Measurements from ENCODE around the gene RIPOR3.

GRCh38 chr20:50601511-50602431 lies 89.6 kb downstream of the RIPOR3 start:
- no peak for TF ChIP-seq CTCF (IDR thresholded peaks at IDR 0.05 in 2 of 3, conservative IDR thresholded peaks at IDR 0.05 in 1 of 3; ENCODE audit: insufficient read depth in 2 of 3, low read depth in 1 of 3, low read length in 3 of 3)
- TF ChIP-seq RBBP5 (IDR thresholded peaks at IDR 0.05; ENCODE audit: borderline replicate concordance, insufficient read depth, low read length, poor library complexity, severe bottlenecking): no peak
- no peak for TF ChIP-seq USF2 (CRISPR knock-in tag; IDR thresholded peaks at IDR 0.05)
- no peak for TF ChIP-seq SNAPC5 (CRISPR knock-in tag; IDR thresholded peaks at IDR 0.05)
- TF ChIP-seq ZKSCAN1 (IDR thresholded peaks at IDR 0.05; ENCODE audit: low read depth, low read length): no peak
- no peak for TF ChIP-seq OTX1 (CRISPR knock-in tag; IDR thresholded peaks at IDR 0.05)
- no peak for TF ChIP-seq NRF1 (conservative IDR thresholded peaks at IDR 0.05 in 1 of 2, IDR thresholded peaks at IDR 0.05 in 1 of 2)
- no peak for TF ChIP-seq SP1 (CRISPR knock-in tag; IDR thresholded peaks at IDR 0.05)
- no peak for TF ChIP-seq CEBPZ (IDR thresholded peaks at IDR 0.05; ENCODE audit: borderline replicate concordance, low read depth, low read length)
- TF ChIP-seq MAFK (IDR thresholded peaks at IDR 0.05; ENCODE audit: low read length): peak; percentile 61

Measured in K562 (cell line).